Measurements from ENCODE around the gene RPS14. TPM values are rescaled to one million over a fixed set of nuclear protein-coding genes. Genes with fewer than 3 reads are reported as not detected.

RPS14 gene
- total and polyA plus RNA-seq, 10 of the 15 experiments (the other 5 are each of a cell fraction or from before 2014, with no cell fraction given): 2,295 to 4,047 (median 2,787) TPM

GRCh38 chr5:150412319-150413175, 37.0 kb downstream of the RPS14 start, which contains the start of gene CD74 (continued):
- peak; percentile 95; the same call in 1 of the 2 replicates for TF ChIP-seq CHD1 (IDR thresholded peaks at IDR 0.05; ENCODE audit: low read depth, low read length)
- TF ChIP-seq IKZF2 (IDR thresholded peaks at IDR 0.05): peak; percentile 80 to 87
- TF ChIP-seq MEF2B (IDR thresholded peaks at IDR 0.05; ENCODE audit: partially characterized antibody, poor library complexity, severe bottlenecking): peak; percentile 69
- peak; percentile 93 for TF ChIP-seq BACH1 (IDR thresholded peaks at IDR 0.05; ENCODE audit: borderline replicate concordance)
- peak; percentile 64 to 96; a peak in 3 of 4 replicates for TF ChIP-seq EP300 (IDR thresholded peaks at IDR 0.05; ENCODE audit: borderline replicate concordance in 1 of 2, control insufficient read depth in 1 of 2, low read depth in 2 of 2, low read length in 2 of 2)

GRCh38 chr5:150411245-150411979, 38.1 kb downstream of the RPS14 start:
- FAIRE-seq (no peak), DNase-seq (ENCODE audit: low read depth, low spot score) (no peak), ATAC-seq (peak; percentile 1)
- ChIA-PET POLR2A (interaction anchor here (0.6 to 5.0 kb wide), 18 partner anchors 9 to 682 kb away, joined by 3 to 44 read pairs (median 7); no protein-coding TSS in a partner anchor), SMC1A (ENCODE audit: uncharacterized antibody, unreplicated experiment) (interaction anchor here (0.6 to 3.5 kb wide), 8 partner anchors 8 to 79 kb away, joined by 3 to 23 read pairs (median 6); no protein-coding TSS in a partner anchor), RAD21 (ENCODE audit: unreplicated experiment) (interaction anchor here (1.0 to 5.3 kb wide), 12 partner anchors 8 to 76 kb away, joined by 4 to 49 read pairs (median 8); partner anchors contain the start of gene RPS14), CTCF (interaction anchor here (1.0 to 3.0 kb wide), 7 partner anchors 11 to 46 kb away, joined by 3 to 35 read pairs (median 5); no protein-coding TSS in a partner anchor)
- BruUV-seq (replicated peaks): no TSS peak
- Histone ChIP-seq H3K27me3 (replicated peaks in 1 of 2; ENCODE audit: control insufficient read depth in 2 of 2, insufficient read depth in 2 of 2, low read length in 1 of 2) (no peaks in the 10 kb centered on the region), H3K4me1 (ENCODE audit: control insufficient read depth, insufficient read depth, low read length) (peaks cover 45% of the 10 kb centered on the region), H2AFZ (ENCODE audit: control insufficient read depth, low read depth, low read length) (no peak overlapping the region), H4K20me1 (ENCODE audit: control insufficient read depth, insufficient read depth) (peaks cover 32% of the 10 kb centered on the region), H3K4me2 (ENCODE audit: control insufficient read depth, insufficient read depth) (peak overlapping the region; percentile 68), H3K9ac (ENCODE audit: control insufficient read depth, insufficient read depth, low read length) (peak overlapping the region; percentile 100), H3K4me3 (peak overlapping the region; percentile 99), H3K79me2 (ENCODE audit: control insufficient read depth, insufficient read depth, low read length) (peaks cover 79% of the 10 kb centered on the region), H3K9me3 (replicated peaks; ENCODE audit: control insufficient read depth, insufficient read depth, low read length) (no peaks in the 10 kb centered on the region), H3K27ac (ENCODE audit: control insufficient read depth, insufficient read depth) (peak overlapping the region; percentile 100), H3K36me3 (ENCODE audit: control insufficient read depth in 2 of 2, insufficient read depth in 2 of 2, low read length in 1 of 2) (peaks cover 13 to 23% of the 10 kb centered on the region in 2 experiments)
- intact Hi-C loops (cut with micrococcal nuclease; ENCODE audit: unreplicated experiment) (loop anchor here (10.0 kb wide), 2 partner anchors 743 to 1607 kb away; partner anchors contain the start of gene ANXA6), in situ Hi-C loops (cut with MboI) (no loop called here)
- 3% methylated on average over 5 of the region's 5 CpGs for WGBS (ENCODE audit: insufficient coverage, insufficient replicate concordance, low lambda C conversion rate, missing lambda C conversion rate)
- TF ChIP-seq PAX8 (IDR thresholded peaks at IDR 0.05) (no peak; the same call in 1 of the 2 replicates), SMC3 (IDR thresholded peaks at IDR 0.05; ENCODE audit: borderline replicate concordance, low read length) (no peak), FOXK2 (IDR thresholded peaks at IDR 0.05) (no peak), MEF2B (IDR thresholded peaks at IDR 0.05; ENCODE audit: partially characterized antibody, poor library complexity, severe bottlenecking) (peak; percentile 32), BHLHE40 (IDR thresholded peaks at IDR 0.05; ENCODE audit: borderline replicate concordance in 1 of 2, low read depth in 2 of 2, low read length in 1 of 2) (peak; percentile 44 to 48; a peak in 2 of 4 replicates), SMAD5 (IDR thresholded peaks at IDR 0.05; ENCODE audit: low read depth) (peak; percentile 98), POLR2AphosphoS5 (IDR thresholded peaks at IDR 0.05; ENCODE audit: low read length) (peak; percentile 88), POLR2AphosphoS2 (IDR thresholded peaks at IDR 0.05; ENCODE audit: low read depth, low read length) (peak; percentile 95), CREB1 (IDR thresholded peaks at IDR 0.05; ENCODE audit: low read depth) (no peak), PAX5 (IDR thresholded peaks at IDR 0.05; ENCODE audit: borderline replicate concordance, low read depth, low read length) (peak; percentile 65; the same call in 1 of the 2 replicates), ZNF384 (IDR thresholded peaks at IDR 0.05; ENCODE audit: borderline replicate concordance, low read depth, low read length) (no peak), E4F1 (IDR thresholded peaks at IDR 0.05; ENCODE audit: borderline replicate concordance, partially characterized antibody) (no peak), TBL1XR1 (IDR thresholded peaks at IDR 0.05; ENCODE audit: low read depth, low read length) (no peak)

Measured in GM12878 (cell line).